ENCODE data around the gene SHISA5. TPM values are rescaled to one million over a fixed set of nuclear protein-coding genes. Genes with fewer than 3 reads are reported as not detected.

The SHISA5 gene
- total RNA-seq, 1 experiment from 2014 or later: 174 TPM

DNA sequence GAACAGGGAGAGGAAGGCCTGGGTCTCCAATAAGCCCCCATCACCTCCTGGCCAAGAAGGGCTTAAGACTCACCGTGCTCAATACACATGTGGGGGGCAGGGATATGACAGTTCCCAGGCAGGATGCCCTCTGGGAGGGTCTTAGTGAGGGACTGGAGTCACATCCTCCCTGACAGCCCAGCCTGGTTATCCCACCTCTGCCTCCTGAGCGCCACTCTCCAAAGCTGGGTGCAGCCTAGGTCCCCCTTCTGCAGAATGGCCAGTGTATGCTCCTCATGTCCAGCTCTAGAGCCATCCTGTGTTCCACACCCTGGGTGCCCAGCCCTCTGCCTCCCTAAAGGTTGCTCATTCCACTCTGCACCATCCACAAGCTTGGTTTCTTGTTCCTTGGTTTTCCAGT lies 1.2 kb upstream of the SHISA5 start:
- no peaks in the 10 kb centered on the region for H3K27me3 ChIP-seq (ENCODE audit: insufficient read depth, low read length)
- no peak overlapping the region for H4K91ac ChIP-seq (ENCODE audit: insufficient read length, low read depth, low read length)
- H3K27ac ChIP-seq (ENCODE audit: insufficient read length, low read depth, low read length): no peak overlapping the region
- Mint-ChIP-seq H3K27me3 (ENCODE audit: low read depth) (peaks cover 8% of the 10 kb centered on the region), H3K27ac (no peak overlapping the region), H3K4me3 (peak overlapping the region; percentile 72 to 80), H3K4me1 (peaks cover 44 to 45% of the 10 kb centered on the region in 2 experiments), H3K36me3 (ENCODE audit: insufficient read depth in 1 of 3, low read depth in 3 of 3) (peaks cover 2 to 3% (median 2%) of the 10 kb centered on the region in 3 experiments), H3K9me3 (no peaks in the 10 kb centered on the region)
- no peak overlapping the region for H2AK5ac ChIP-seq (ENCODE audit: insufficient read length, low read length)
- no peak for DNase-seq
- H3K9ac ChIP-seq (ENCODE audit: extremely low read depth, insufficient read length, low read length): no peak overlapping the region
- no peak overlapping the region for H3K18ac ChIP-seq (ENCODE audit: insufficient read length, low read depth, low read length)
- no peak overlapping the region for H2BK15ac ChIP-seq (ENCODE audit: low read depth, low read length)
- H3K4me2 ChIP-seq (ENCODE audit: insufficient read depth, insufficient read length, low read length): no peak overlapping the region
- H2BK5ac ChIP-seq (ENCODE audit: insufficient read length, low read length): no peak overlapping the region
- H3K23me2 ChIP-seq (ENCODE audit: insufficient read length, low read depth, low read length, poor library complexity, severe bottlenecking): peaks cover 11% of the 10 kb centered on the region
- H3K79me2 ChIP-seq (ENCODE audit: insufficient read depth, low read length): peaks cover 1% of the 10 kb centered on the region; the same call in 1 of the 2 replicates
- H3K79me1 ChIP-seq (ENCODE audit: insufficient read depth, low read depth, low read length, poor library complexity, severe bottlenecking): no peaks in the 10 kb centered on the region
- TF ChIP-seq, protein P1, sequence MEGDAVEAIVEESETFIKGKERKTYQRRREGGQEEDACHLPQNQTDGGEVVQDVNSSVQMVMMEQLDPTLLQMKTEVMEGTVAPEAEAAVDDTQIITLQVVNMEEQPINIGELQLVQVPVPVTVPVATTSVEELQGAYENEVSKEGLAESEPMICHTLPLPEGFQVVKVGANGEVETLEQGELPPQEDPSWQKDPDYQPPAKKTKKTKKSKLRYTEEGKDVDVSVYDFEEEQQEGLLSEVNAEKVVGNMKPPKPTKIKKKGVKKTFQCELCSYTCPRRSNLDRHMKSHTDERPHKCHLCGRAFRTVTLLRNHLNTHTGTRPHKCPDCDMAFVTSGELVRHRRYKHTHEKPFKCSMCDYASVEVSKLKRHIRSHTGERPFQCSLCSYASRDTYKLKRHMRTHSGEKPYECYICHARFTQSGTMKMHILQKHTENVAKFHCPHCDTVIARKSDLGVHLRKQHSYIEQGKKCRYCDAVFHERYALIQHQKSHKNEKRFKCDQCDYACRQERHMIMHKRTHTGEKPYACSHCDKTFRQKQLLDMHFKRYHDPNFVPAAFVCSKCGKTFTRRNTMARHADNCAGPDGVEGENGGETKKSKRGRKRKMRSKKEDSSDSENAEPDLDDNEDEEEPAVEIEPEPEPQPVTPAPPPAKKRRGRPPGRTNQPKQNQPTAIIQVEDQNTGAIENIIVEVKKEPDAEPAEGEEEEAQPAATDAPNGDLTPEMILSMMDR (conservative IDR thresholded peaks at IDR 0.05): no peak
- H3K4me1 ChIP-seq (ENCODE audit: insufficient read depth, low read length): peaks cover 4% of the 10 kb centered on the region; the same call in 1 of the 2 replicates
- no peak overlapping the region for H3K14ac ChIP-seq (ENCODE audit: insufficient read depth, low read length)
- H4K20me1 ChIP-seq (ENCODE audit: control insufficient read depth, insufficient read depth, insufficient read length): no peaks in the 10 kb centered on the region
- no peak overlapping the region for H2AFZ ChIP-seq (ENCODE audit: low read length)
- H3K9me3 ChIP-seq (ENCODE audit: control insufficient read depth, low read depth, low read length): no peaks in the 10 kb centered on the region
- no peak overlapping the region for H2BK120ac ChIP-seq (ENCODE audit: low read depth, low read length, poor library complexity, severe bottlenecking)
- no peak overlapping the region for H2BK12ac ChIP-seq (ENCODE audit: insufficient read length, low read depth, low read length)
- H3K23ac ChIP-seq (ENCODE audit: insufficient read length, low read depth, low read length): no peak overlapping the region
- no peak overlapping the region for H3K56ac ChIP-seq (ENCODE audit: insufficient read length, low read depth, low read length)
- H3T11ph ChIP-seq (ENCODE audit: low read length): no peak overlapping the region
- no peak overlapping the region for H3K4ac ChIP-seq (ENCODE audit: low read depth, low read length)
- no peak overlapping the region for H4K5ac ChIP-seq (ENCODE audit: insufficient read length, low read depth, low read length)
- WGBS (ENCODE audit: extremely low coverage, insufficient read length, low lambda C conversion rate): no CpG with 5 or more reads among the region's 2 CpGs
- H2BK20ac ChIP-seq (ENCODE audit: low read depth, low read length, poor library complexity, severe bottlenecking): no peak overlapping the region
- H4K8ac ChIP-seq (replicated peaks; ENCODE audit: insufficient read length, low read depth, low read length): no peak overlapping the region

All from H9 (cell line).